Nephron progenitor cell (in vitro differentiated cells): Measurements from ENCODE around the gene DYNC1LI1.

Experiments
- DNase-seq: peaks from one replicate; pipeline ENCODE4 v3.0.0; 2021
- H3K27ac Mint-ChIP-seq: 2 replicates; pipeline ENCODE4 v1.8.0; 2021; ENCODE audit warnings: mild to moderate bottlenecking, moderate library complexity, mixed read lengths
- H3K27me3 Mint-ChIP-seq: 2 replicates; pipeline ENCODE4 v1.8.0; 2021; ENCODE audit warnings: mild to moderate bottlenecking, low read depth, mixed read lengths; ENCODE audit not compliant: poor library complexity
- H3K36me3 Mint-ChIP-seq: 2 replicates; pipeline ENCODE4 v1.8.0; 2021; ENCODE audit warnings: low read depth, mixed read lengths
- H3K4me1 Mint-ChIP-seq: 2 replicates; pipeline ENCODE4 v1.8.0; 2021; ENCODE audit warnings: mixed read lengths
- H3K4me3 Mint-ChIP-seq: 2 replicates; pipeline ENCODE4 v1.8.0; 2021; ENCODE audit warnings: mild to moderate bottlenecking, moderate library complexity, mixed read lengths
- H3K9me3 Mint-ChIP-seq: 2 replicates; pipeline ENCODE4 v1.8.0; 2021; ENCODE audit warnings: mild to moderate bottlenecking, moderate library complexity, mixed read lengths
- CTCF ChIP-seq: fragments of 200-600 bp; sonication (generic); IDR thresholded peaks from 2 replicates; pipeline ENCODE4 v1.5.0; 2021; ENCODE audit warnings: antibody characterized with exemption

DYNC1LI1 gene

GRCh38 chr3:32612547-32612946 lies 41.9 kb upstream of the DYNC1LI1 start:
- TF ChIP-seq CTCF: no peak
- Mint-ChIP-seq H3K27ac (no peak overlapping the region), H3K4me3 (no peak overlapping the region), H3K27me3 (peaks cover 8% of the 10 kb centered on the region), H3K9me3 (no peaks in the 10 kb centered on the region), H3K4me1 (no peaks in the 10 kb centered on the region), H3K36me3 (no peaks in the 10 kb centered on the region)
- DNase-seq: no peak

DNA sequence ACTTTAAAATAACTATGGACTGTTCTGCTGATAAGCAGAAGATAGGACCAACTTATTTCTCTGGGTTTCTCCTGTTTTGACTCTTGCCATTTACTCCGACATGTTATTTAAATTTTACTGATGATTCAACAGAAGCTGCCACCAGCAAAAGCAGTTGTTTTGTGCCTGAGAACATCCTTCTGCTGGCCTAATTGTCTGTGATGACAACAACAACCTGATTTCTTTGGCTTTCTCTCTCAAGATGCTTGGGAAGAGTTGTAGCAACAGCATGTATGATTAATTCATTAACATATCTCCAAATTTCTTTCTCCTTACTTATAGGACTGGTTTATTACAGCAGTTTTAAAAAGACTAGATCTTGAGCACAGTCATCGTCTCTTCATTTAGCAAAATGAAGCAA lies 36.9 kb upstream of the DYNC1LI1 start:
- no peak for DNase-seq
- no peaks in the 10 kb centered on the region for H3K36me3 Mint-ChIP-seq
- no peaks in the 10 kb centered on the region for H3K9me3 Mint-ChIP-seq
- no peak overlapping the region for H3K27ac Mint-ChIP-seq
- no peak for TF ChIP-seq CTCF
- H3K4me1 Mint-ChIP-seq: peaks cover 7% of the 10 kb centered on the region
- H3K4me3 Mint-ChIP-seq: no peak overlapping the region
- H3K27me3 Mint-ChIP-seq: peaks cover 8% of the 10 kb centered on the region

DNA sequence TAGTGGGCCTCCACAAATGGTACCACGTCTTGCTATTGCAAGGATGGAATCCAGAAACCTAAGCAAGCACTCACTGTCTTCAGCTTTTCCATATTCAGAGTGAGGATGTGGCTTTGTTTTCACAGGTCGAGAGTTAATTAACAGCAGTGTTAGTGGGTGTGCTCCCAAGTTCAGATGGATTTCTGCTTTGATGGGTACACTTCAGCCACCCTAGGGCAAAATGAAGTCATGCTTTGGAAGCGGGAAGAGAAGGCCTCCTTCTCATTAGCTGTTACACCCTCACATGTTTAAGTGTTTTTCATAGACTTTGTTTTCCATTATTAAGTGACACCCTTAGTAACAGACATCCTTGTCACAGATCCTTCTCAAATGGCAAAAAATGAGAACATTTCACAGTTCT lies 36.3 kb upstream of the DYNC1LI1 start:
- H3K36me3 Mint-ChIP-seq: no peaks in the 10 kb centered on the region
- no peak overlapping the region for H3K4me3 Mint-ChIP-seq
- no peak for DNase-seq
- H3K27me3 Mint-ChIP-seq: peaks cover 8% of the 10 kb centered on the region
- H3K4me1 Mint-ChIP-seq: peaks cover 7% of the 10 kb centered on the region
- H3K27ac Mint-ChIP-seq: no peak overlapping the region
- no peaks in the 10 kb centered on the region for H3K9me3 Mint-ChIP-seq
- no peak for TF ChIP-seq CTCF

- Mint-ChIP-seq H3K9me3 (no peaks in the 10 kb centered on the region), H3K4me1 (peaks cover 7% of the 10 kb centered on the region), H3K36me3 (no peaks in the 10 kb centered on the region), H3K27me3 (peaks cover 6% of the 10 kb centered on the region), H3K27ac (no peak overlapping the region), H3K4me3 (no peak overlapping the region)
- no peak for DNase-seq
- no peak for TF ChIP-seq CTCF
These were observed 35.6 kb upstream of the DYNC1LI1 start for GRCh38 chr3:32606277-32606676.

- H3K4me1 Mint-ChIP-seq: peaks cover 7% of the 10 kb centered on the region
- no peak overlapping the region for H3K4me3 Mint-ChIP-seq
- DNase-seq: no peak
- H3K27me3 Mint-ChIP-seq: peaks cover under 1% of the 10 kb centered on the region
- no peak overlapping the region for H3K27ac Mint-ChIP-seq
- H3K36me3 Mint-ChIP-seq: no peaks in the 10 kb centered on the region
- no peak for TF ChIP-seq CTCF
- H3K9me3 Mint-ChIP-seq: no peaks in the 10 kb centered on the region
These were observed 32.4 kb upstream of the DYNC1LI1 start for GRCh38 chr3:32603064-32603463.

DNA sequence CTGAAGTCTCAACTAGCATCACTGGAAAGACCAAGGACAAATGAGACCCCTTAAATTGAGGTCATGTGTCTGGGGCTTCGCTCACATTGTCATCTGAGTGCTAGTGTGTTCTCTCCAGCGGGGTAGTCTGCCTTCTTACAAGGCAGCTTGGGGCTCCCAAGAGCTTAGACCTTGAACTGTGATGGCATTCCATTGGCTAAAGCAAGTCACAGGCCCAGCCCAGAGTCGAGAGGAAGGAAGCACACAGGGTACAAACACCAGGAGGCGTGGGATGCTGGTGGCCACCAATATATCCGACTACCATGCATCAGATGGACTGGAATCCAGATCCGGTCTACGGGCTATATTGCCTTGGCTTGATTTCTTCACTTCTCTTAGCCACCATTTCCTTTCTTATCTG lies 31.5 kb upstream of the DYNC1LI1 start:
- TF ChIP-seq CTCF: no peak
- no peak for DNase-seq
- Mint-ChIP-seq H3K36me3 (no peaks in the 10 kb centered on the region), H3K27me3 (no peaks in the 10 kb centered on the region), H3K27ac (no peak overlapping the region), H3K4me3 (no peak overlapping the region), H3K9me3 (no peaks in the 10 kb centered on the region), H3K4me1 (peaks cover 13% of the 10 kb centered on the region)
